ENCODE measurements around the gene SLC25A13.

The SLC25A13 gene

GRCh38 chr7:96236198-96237039 is 85.5 kb downstream of the SLC25A13 start:
- no peak for DNase-seq

- no peak for DNase-seq
Observed at GRCh38 chr7:96235281-96235680, 86.6 kb downstream of the SLC25A13 start.

- DNase-seq = no peak
Observed at GRCh38 chr7:96233528-96234154, 88.3 kb downstream of the SLC25A13 start.

- no peak for DNase-seq
Observed at GRCh38 chr7:96233084-96233483, 88.8 kb downstream of the SLC25A13 start.

- no peak for DNase-seq
Observed at GRCh38 chr7:96228760-96229159, 93.1 kb downstream of the SLC25A13 start.

GRCh38 chr7:96225251-96225650 is 96.6 kb downstream of the SLC25A13 start:
- DNase-seq = no peak

- no peak for DNase-seq
Observed at GRCh38 chr7:96224685-96225084, 97.2 kb downstream of the SLC25A13 start.

- no peak for DNase-seq
Observed at GRCh38 chr7:96224073-96224472, 97.8 kb downstream of the SLC25A13 start.

- DNase-seq = no peak
Observed at GRCh38 chr7:96221888-96222287, 100.0 kb downstream of the SLC25A13 start.

- no peak for DNase-seq
Observed at GRCh38 chr7:96219378-96220130, 102.3 kb downstream of the SLC25A13 start.

GRCh38 chr7:96218664-96219243 is 103.1 kb downstream of the SLC25A13 start:
- no peak for DNase-seq

- no peak for DNase-seq
Observed at GRCh38 chr7:96217147-96217546, 104.8 kb downstream of the SLC25A13 start.

- DNase-seq = no peak
Observed at GRCh38 chr7:96216373-96216772, 105.5 kb downstream of the SLC25A13 start.

GRCh38 chr7:96212474-96212873 is 109.4 kb downstream of the SLC25A13 start:
- no peak for DNase-seq

GRCh38 chr7:96211954-96212353 is 109.9 kb downstream of the SLC25A13 start:
- DNase-seq = no peak

GRCh38 chr7:96205665-96206064 is 116.2 kb downstream of the SLC25A13 start:
- DNase-seq = no peak

GRCh38 chr7:96204601-96205000 is 117.3 kb downstream of the SLC25A13 start:
- DNase-seq = no peak

- DNase-seq = no peak
Observed at GRCh38 chr7:96203786-96204185, 118.1 kb downstream of the SLC25A13 start.

GRCh38 chr7:96202102-96202501 is 119.8 kb downstream of the SLC25A13 start:
- no peak for DNase-seq

- no peak for DNase-seq
Observed at GRCh38 chr7:96200740-96201139, 121.2 kb downstream of the SLC25A13 start.

GRCh38 chr7:96199421-96199820 is 122.5 kb downstream of the SLC25A13 start:
- DNase-seq = no peak

- no peak for DNase-seq
Observed at GRCh38 chr7:96198047-96198636, 123.8 kb downstream of the SLC25A13 start.

GRCh38 chr7:96196676-96197075 is 125.2 kb downstream of the SLC25A13 start:
- no peak for DNase-seq

Measured in 8988T (cell line).